A673 (cell line): Measurements from ENCODE around the gene OR7D4. TPM values are rescaled to one million over a fixed set of nuclear protein-coding genes. Genes with fewer than 3 reads are reported as not detected.

Experiments used
- BruUV-seq: library from RNA; stranded (reverse); fragments of 400-500 nt; replicated peaks from 2 replicates; lab custom pipeline; 2021; lab: Mats Ljungman, UMichigan
- CTCF ChIA-PET: fragments of 300-600 bp; sonication (Branson Sonifier 250); formaldehyde crosslinking; loops from one replicate; lab custom pipeline; 2022; ENCODE audit warnings: antibody characterized with exemption; lab: Charles Lee
- POLR2A ChIA-PET: fragments of 300-600 bp; sonication (Branson Sonifier 250); formaldehyde crosslinking; loops from one replicate; lab custom pipeline; 2022; ENCODE audit warnings: antibody characterized with exemption; ENCODE audit not compliant: low non-redundant PET; lab: Charles Lee
- DNase-seq: peaks from one replicate; pipeline ENCODE4 v3.0.0-alpha.2; 2015; ENCODE audit warnings: low spot score
- H3K27ac ChIP-seq: fragments of 200-600 bp; sonication (generic); 2 replicates; pipeline ENCODE4 v1.5.1; 2016; ENCODE audit warnings: mixed run types, low read depth, mild to moderate bottlenecking, mixed read lengths, antibody characterized with exemption, low read length; ENCODE audit not compliant: poor library complexity, severe bottlenecking
- H3K27me3 ChIP-seq: fragments of 200-600 bp; sonication (generic); replicated peaks from 2 replicates; pipeline ENCODE4 v1.6.1; 2017; ENCODE audit warnings: mixed run types, low read depth, mild to moderate bottlenecking, mixed read lengths, antibody characterized with exemption, low read length; ENCODE audit not compliant: insufficient read depth, poor library complexity
- H3K36me3 ChIP-seq: fragments of 200-600 bp; sonication (generic); 2 replicates; pipeline ENCODE4 v1.6.1; 2016; ENCODE audit warnings: mixed run types, mild to moderate bottlenecking, mixed read lengths, antibody characterized with exemption, low read length; ENCODE audit not compliant: insufficient read depth, poor library complexity, severe bottlenecking
- H3K4me1 ChIP-seq: fragments of 200-600 bp; sonication (generic); 2 replicates; pipeline ENCODE4 v1.6.1; 2017; ENCODE audit warnings: mixed run types, mild to moderate bottlenecking, mixed read lengths, antibody characterized with exemption, low read length; ENCODE audit not compliant: insufficient read depth, poor library complexity, severe bottlenecking
- H3K4me3 ChIP-seq: fragments of 200-600 bp; sonication (generic); 2 replicates; pipeline ENCODE4 v1.5.1; 2016; ENCODE audit warnings: low read depth, mixed run types, mild to moderate bottlenecking, mixed read lengths, low read length; ENCODE audit not compliant: poor library complexity, severe bottlenecking
- H3K9me3 ChIP-seq: fragments of 200-600 bp; sonication (generic); 2 replicates; pipeline ENCODE4 v1.6.1; 2016; ENCODE audit warnings: mixed run types, low read depth, mild to moderate bottlenecking, mixed read lengths, antibody characterized with exemption, low read length; ENCODE audit not compliant: poor library complexity, severe bottlenecking
- EZH2 ChIP-seq: fragments of 200-600 bp; sonication (generic); IDR thresholded peaks from 2 replicates; pipeline ENCODE4 v1.6.1; 2017; ENCODE audit warnings: borderline replicate concordance, low read depth, mild to moderate bottlenecking, mixed read lengths, antibody characterized with exemption, low read length; ENCODE audit not compliant: poor library complexity, severe bottlenecking
- intact Hi-C: fragments of 100-400 bp; cut with micrococcal nuclease; formaldehyde crosslinking; loops from one replicate; pipeline ENCODE4 v1.10.0; 2022; ENCODE audit not compliant: unreplicated experiment
- total RNA-seq: library from RNA; stranded (reverse); gene quantifications from 2 replicates; pipeline ENCODE4 v1.2.3, GENCODE V29; 2021
- TF ChIP-seq, protein P1 (sequence below): fragments of 300-800, 200-600 bp; sonication (generic); conservative IDR thresholded peaks from 2 replicates; pipeline ENCODE4 v1.5.1; 2017; ENCODE audit warnings: low read depth, mild to moderate bottlenecking, antibody characterized with exemption, low read length, moderate library complexity, mixed read lengths

Gene OR7D4
- total RNA-seq, 1 experiment from 2014 or later: not detected

DNA sequence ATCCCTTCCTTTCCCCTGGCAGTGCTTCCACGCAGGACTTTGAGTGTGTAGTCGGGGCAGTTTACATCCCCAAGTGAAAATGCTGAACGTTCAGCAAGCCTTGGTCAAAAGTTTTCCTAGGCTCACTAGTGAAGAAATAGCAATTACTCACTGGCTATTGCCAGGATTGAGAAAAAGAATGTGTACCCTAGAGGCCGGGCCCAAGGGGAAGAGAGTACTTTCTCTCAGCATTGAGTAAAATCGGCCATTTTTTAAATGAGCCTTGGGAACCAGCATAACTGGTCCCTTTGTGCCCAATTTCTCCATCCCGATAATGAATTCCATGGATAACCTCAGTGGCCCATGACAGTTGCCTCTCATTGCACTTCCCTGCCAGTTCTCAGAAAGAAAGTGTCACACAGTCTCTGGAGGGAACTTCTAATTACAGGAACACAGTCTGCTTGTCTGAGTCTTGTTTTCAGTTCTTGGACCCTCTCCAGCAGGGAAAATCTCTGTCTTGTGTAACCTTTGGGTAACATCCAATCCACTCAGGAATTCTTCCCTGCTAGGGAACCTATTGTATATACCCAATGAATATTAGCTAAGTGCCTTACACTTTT, 47.9 kb downstream of the OR7D4 start:
- TF ChIP-seq EZH2: no peak
- TF ChIP-seq, protein P1, sequence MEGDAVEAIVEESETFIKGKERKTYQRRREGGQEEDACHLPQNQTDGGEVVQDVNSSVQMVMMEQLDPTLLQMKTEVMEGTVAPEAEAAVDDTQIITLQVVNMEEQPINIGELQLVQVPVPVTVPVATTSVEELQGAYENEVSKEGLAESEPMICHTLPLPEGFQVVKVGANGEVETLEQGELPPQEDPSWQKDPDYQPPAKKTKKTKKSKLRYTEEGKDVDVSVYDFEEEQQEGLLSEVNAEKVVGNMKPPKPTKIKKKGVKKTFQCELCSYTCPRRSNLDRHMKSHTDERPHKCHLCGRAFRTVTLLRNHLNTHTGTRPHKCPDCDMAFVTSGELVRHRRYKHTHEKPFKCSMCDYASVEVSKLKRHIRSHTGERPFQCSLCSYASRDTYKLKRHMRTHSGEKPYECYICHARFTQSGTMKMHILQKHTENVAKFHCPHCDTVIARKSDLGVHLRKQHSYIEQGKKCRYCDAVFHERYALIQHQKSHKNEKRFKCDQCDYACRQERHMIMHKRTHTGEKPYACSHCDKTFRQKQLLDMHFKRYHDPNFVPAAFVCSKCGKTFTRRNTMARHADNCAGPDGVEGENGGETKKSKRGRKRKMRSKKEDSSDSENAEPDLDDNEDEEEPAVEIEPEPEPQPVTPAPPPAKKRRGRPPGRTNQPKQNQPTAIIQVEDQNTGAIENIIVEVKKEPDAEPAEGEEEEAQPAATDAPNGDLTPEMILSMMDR: no peak
- Histone ChIP-seq H3K36me3 (no peaks in the 10 kb centered on the region), H3K27ac (no peak overlapping the region), H3K4me3 (no peak overlapping the region), H3K27me3 (no peaks in the 10 kb centered on the region), H3K4me1 (no peaks in the 10 kb centered on the region), H3K9me3 (no peaks in the 10 kb centered on the region)
- intact Hi-C loops: no loop called here
- POLR2A ChIA-PET: no interaction called here
- no peak for DNase-seq
- CTCF ChIA-PET: no interaction called here
- BruUV-seq: no TSS peak

DNA sequence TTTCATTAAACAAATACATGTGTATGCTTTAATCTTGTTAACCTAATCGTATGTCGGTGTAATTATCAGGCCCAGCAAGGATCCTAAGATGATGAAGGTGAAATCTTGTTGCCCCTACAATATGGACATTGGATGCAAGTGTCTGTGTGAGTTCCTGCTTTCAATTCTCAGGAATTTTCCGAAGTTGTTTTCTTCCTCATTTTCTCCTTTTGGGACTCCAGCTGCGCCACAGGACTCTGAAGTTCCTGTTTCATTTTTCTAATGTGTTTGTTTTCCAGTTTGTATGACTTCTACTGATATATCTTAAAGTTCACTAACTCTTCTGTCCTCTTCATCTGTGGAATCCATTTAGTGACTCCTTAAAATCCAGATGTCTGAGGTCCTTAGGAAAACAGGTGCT, 52.5 kb downstream of the OR7D4 start:
- DNase-seq: no peak
- Histone ChIP-seq H3K27ac (no peak overlapping the region), H3K4me1 (no peaks in the 10 kb centered on the region), H3K4me3 (no peak overlapping the region), H3K27me3 (no peaks in the 10 kb centered on the region), H3K9me3 (peaks cover 6% of the 10 kb centered on the region), H3K36me3 (peaks cover 29% of the 10 kb centered on the region)
- POLR2A ChIA-PET: no interaction called here
- intact Hi-C loops: no loop called here
- TF ChIP-seq, protein P1: no peak
- no peak for TF ChIP-seq EZH2
- CTCF ChIA-PET: no interaction called here
- BruUV-seq: no TSS peak

DNA sequence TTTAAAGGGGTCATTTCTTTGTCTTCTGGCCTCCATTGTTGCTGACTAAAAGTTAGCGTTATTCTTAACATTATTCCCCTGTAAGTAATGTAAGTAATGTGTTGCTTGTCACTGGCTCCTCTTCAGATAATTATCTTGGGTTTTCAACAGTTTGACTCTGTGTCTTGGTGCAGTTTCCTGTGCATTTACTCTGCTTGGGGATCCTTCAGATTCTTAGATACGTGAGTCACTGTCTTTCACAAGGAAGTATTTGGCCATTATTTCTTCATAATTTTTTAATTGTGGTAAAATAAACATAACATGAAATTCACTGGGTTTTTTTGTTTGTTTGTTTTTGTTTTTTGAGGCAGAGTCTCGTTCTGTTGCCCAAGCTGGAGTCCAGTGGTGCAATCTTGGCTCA, 54.1 kb downstream of the OR7D4 start:
- Histone ChIP-seq H3K27ac (no peak overlapping the region), H3K9me3 (peaks cover 14% of the 10 kb centered on the region), H3K4me1 (no peaks in the 10 kb centered on the region), H3K4me3 (no peak overlapping the region), H3K36me3 (peaks cover 45% of the 10 kb centered on the region), H3K27me3 (no peaks in the 10 kb centered on the region)
- TF ChIP-seq EZH2: no peak
- TF ChIP-seq, protein P1: no peak
- ChIA-PET CTCF (no interaction called here), POLR2A (no interaction called here)
- DNase-seq: no peak
- BruUV-seq: no TSS peak
- intact Hi-C loops: no loop called here
